LNCaP clone FGC (cell line): Measurements from ENCODE around the gene ZNF423.
"Not testable (repeated sequence)": the region's sequence is repeated elsewhere in the genome, so short reads cannot be mapped to it uniquely, and the experiment has no call there.

ENCODE experiments used
- DNase-seq: peaks from one replicate; pipeline ENCODE4 v3.0.0-alpha.2; 2011; ENCODE audit warnings: low read depth
- H3K4me3 ChIP-seq: 2 replicates; pipeline ENCODE4 v1.5.1; 2011; ENCODE audit warnings: mild to moderate bottlenecking, low read depth, low read length, control low read depth
- TF ChIP-seq, protein P1 (sequence below): IDR thresholded peaks from 2 replicates; pipeline ENCODE4 v1.5.1; 2012; ENCODE audit warnings: mild to moderate bottlenecking; ENCODE audit not compliant: control insufficient read depth, insufficient read depth; ENCODE audit errors: extremely low read depth

ZNF423 gene

GRCh38 chr16:49684696-49685095, 171.2 kb downstream of the ZNF423 start:
- H3K4me3 ChIP-seq, result no peak overlapping the region
- DNase-seq, result no peak
- TF ChIP-seq, protein P1, sequence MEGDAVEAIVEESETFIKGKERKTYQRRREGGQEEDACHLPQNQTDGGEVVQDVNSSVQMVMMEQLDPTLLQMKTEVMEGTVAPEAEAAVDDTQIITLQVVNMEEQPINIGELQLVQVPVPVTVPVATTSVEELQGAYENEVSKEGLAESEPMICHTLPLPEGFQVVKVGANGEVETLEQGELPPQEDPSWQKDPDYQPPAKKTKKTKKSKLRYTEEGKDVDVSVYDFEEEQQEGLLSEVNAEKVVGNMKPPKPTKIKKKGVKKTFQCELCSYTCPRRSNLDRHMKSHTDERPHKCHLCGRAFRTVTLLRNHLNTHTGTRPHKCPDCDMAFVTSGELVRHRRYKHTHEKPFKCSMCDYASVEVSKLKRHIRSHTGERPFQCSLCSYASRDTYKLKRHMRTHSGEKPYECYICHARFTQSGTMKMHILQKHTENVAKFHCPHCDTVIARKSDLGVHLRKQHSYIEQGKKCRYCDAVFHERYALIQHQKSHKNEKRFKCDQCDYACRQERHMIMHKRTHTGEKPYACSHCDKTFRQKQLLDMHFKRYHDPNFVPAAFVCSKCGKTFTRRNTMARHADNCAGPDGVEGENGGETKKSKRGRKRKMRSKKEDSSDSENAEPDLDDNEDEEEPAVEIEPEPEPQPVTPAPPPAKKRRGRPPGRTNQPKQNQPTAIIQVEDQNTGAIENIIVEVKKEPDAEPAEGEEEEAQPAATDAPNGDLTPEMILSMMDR, result no peak

DNA sequence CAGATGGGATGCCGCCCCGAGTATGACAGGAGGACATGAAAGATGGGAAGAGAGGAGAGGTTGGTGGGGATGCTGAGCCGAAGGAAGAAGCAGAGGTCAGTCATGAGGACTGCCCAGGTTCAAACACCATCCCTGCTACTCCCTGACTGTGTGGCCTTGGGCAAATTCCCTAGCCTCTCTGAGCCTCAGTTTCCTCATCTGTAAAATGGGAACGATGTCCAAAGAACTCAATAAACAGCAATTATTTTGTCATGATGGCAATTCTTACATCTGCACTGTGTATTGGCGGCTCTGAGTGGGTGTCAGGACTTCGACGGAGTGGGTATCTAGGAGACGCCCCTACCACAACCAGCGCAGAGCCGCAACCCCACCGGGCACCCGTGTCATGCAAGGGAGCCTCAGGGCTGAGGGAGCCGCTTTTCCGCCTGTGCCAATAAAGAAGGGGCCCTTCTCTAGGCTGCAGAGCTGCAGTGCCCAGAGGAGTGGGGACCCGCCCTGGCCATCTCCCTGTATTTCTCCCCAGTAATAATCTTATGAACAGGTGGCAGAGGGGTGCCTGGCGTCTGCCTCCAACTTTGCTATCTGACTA, 173.2 kb downstream of the ZNF423 start:
- no peak overlapping the region for H3K4me3 ChIP-seq
- TF ChIP-seq, protein P1, result no peak
- DNase-seq, result no peak

DNA sequence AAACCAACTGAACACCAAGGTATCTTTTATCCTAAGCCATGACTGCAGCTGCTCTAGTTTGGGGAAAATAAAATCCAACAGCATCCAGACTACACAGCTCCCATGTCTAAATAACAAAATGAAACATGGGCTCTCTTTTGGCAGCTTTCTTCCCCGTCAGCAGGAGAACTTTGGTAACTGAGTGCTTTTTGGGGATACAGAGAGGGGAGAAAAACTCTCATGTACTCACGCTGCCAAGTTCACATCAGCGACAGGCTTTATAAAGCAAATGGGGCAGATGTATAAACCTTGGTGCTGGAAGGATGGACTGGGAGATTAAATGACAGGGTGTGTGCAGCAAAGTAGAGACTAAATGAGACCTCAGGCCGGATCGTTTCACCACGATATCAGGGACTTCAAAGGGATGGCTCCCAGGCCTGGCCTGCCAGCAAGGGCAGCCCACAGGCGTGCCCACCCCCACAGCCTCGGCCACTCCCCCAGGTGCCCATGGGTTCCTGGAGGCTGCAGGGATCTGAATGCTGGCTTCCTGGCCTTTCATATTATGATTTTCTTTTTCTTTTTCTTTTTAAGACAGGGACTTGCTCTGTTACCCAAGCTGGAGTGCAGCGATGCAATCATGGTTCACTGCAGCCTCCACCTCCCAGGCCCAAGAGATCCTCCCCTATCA, 174.6 kb downstream of the ZNF423 start:
- no peak overlapping the region for H3K4me3 ChIP-seq
- TF ChIP-seq, protein P1, result no peak
- DNase-seq, result no peak

GRCh38 chr16:49679095-49679494, 176.8 kb downstream of the ZNF423 start:
- no peak overlapping the region for H3K4me3 ChIP-seq
- TF ChIP-seq, protein P1, result no peak
- no peak for DNase-seq

DNA sequence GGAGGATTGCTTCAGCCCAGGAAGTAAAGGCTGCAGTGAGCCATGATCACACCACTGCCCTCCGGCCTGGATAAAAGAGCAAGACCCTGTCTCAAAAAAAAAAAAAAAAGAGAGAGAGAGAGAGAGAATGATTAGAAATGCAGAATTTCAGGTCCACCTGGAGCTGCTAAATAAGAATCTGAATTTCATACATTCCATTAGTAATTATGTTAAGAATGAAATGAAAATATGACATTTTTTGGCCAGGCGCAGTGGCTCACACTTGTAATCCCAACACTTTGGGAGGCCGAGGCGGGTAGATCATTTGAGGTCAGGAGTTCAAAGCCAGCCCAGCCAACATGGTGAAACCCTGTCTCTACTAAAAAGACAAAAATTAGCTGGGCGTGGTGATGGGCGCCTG, 178.3 kb downstream of the ZNF423 start:
- DNase-seq, H3K4me3 ChIP-seq: not testable (repeated sequence)

- TF ChIP-seq, protein P1, result no peak
- H3K4me3 ChIP-seq, result no peak overlapping the region
- no peak for DNase-seq
Observed at GRCh38 chr16:49675413-49675812, 180.5 kb downstream of the ZNF423 start.

- no peak for DNase-seq
- H3K4me3 ChIP-seq, result no peak overlapping the region
- TF ChIP-seq, protein P1, result no peak
Observed at GRCh38 chr16:49674990-49675389, 180.9 kb downstream of the ZNF423 start.
